Suprapubic skin (tissue), 3 donors: ENCODE measurements around the gene FLII.

Experiments
- POLR2AphosphoS5 ChIP-seq, 3 donors: sonication (generic); formaldehyde crosslinking; IDR thresholded peaks; one replicate each; pipeline ENCODE4 v1.6.1; 2017; ENCODE audit warnings: antibody characterized with exemption in 3 of 3
- TF ChIP-seq, protein P1 (sequence below), 2 donors: fragments of 200-600 bp in 1 of 2; fragments of 450-650 bp in 1 of 2; sonication (generic) in 1 of 2; IDR thresholded peaks; one replicate each; pipeline ENCODE4 v1.5.1; 2016 to 2019; ENCODE audit warnings: antibody characterized with exemption in 2 of 2, mild to moderate bottlenecking in 1 of 2, moderate library complexity in 1 of 2

DNA sequence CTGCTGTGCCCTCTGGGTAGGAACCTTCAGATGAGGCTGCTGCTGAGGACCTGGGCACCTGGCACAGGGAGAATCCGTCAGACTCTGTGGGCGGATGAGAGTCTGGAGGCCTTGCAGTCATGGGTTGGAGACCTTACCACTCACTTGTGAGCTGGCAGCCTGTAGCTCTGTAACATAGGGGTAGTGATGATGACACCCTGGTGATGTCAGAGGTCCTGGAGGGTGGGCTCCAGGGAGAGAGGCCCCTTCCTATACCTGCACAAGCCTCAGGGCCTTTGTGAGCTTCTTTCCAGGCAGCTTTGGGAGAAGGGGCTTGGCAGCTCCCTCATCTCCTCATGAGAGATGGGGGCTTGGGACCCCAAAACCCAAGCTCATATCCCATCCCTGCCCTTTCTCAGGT is 3.6 kb upstream of the FLII start:
- TF ChIP-seq, protein P1, sequence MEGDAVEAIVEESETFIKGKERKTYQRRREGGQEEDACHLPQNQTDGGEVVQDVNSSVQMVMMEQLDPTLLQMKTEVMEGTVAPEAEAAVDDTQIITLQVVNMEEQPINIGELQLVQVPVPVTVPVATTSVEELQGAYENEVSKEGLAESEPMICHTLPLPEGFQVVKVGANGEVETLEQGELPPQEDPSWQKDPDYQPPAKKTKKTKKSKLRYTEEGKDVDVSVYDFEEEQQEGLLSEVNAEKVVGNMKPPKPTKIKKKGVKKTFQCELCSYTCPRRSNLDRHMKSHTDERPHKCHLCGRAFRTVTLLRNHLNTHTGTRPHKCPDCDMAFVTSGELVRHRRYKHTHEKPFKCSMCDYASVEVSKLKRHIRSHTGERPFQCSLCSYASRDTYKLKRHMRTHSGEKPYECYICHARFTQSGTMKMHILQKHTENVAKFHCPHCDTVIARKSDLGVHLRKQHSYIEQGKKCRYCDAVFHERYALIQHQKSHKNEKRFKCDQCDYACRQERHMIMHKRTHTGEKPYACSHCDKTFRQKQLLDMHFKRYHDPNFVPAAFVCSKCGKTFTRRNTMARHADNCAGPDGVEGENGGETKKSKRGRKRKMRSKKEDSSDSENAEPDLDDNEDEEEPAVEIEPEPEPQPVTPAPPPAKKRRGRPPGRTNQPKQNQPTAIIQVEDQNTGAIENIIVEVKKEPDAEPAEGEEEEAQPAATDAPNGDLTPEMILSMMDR (IDR thresholded peaks at IDR 0.05) = no peak
- TF ChIP-seq POLR2AphosphoS5 (IDR thresholded peaks at IDR 0.05) = no peak
